ENCODE data around the gene POLR2A.

- TF ChIP-seq EZH2 (IDR thresholded peaks at IDR 0.05; ENCODE audit: borderline replicate concordance, low read depth, low read length, severe bottlenecking) (no peak), POLR2A (IDR thresholded peaks at IDR 0.05; ENCODE audit: low read depth, low read length) (no peak), CTCF (IDR thresholded peaks at IDR 0.05; ENCODE audit: extremely low read depth in 1 of 2, insufficient read depth in 1 of 2, low read depth in 1 of 2, low read length in 2 of 2) (no peak), GATA2 (IDR thresholded peaks at IDR 0.05; ENCODE audit: insufficient read depth, insufficient read length, low read depth, low read length) (no peak), POLR2AphosphoS5 (IDR thresholded peaks at IDR 0.05; ENCODE audit: insufficient read depth, low read depth, low read length) (no peak), JUN (IDR thresholded peaks at IDR 0.05; ENCODE audit: borderline replicate concordance, insufficient read depth, insufficient read length, low read depth) (no peak)
These were observed 40.4 kb upstream of the POLR2A start for GRCh38 chr17:7443499-7444485.

All from endothelial cell of umbilical vein (primary cell).